ENCODE data around the gene UBALD1.
A peak's percentile ranks its signal among the peaks of the same experiment; 100 is the strongest.

DNA sequence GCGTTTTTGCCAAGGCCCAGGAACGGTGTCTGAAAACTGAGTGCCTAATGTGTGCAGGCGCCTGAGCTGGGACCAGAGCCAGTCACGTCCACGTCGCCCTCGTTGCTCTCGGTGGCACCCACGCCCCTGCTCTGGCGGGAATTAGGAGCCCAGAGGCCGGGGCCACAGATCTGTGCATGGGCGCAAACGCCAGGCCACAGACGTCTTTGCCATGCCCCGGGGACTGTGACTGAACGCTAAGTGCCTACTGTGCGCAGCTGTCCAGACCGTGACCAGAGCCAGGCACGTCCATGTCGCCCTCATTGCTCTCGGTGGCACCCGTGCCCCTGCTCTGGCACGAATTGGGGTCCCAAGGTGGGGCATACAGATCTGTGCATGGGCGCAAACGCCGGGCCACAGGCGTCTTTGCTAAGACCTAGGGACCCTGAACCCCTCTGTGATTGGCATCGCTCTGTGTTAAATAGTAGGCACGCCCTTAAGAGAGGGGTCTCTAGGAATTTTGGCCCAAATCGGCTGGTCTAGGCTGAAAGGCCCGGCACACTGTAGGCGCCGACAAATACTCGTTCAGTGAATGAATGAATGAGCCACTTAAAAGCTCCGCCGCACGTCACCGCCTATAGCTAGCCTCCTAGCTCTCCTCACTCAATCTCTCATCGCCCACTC, 827 bp upstream of the UBALD1 start:
- TF ChIP-seq NR3C1 (IDR thresholded peaks at IDR 0.05) (no peak), RNF2 (IDR thresholded peaks at IDR 0.05; ENCODE audit: borderline replicate concordance, low read depth) (no peak), POLR2A (IDR thresholded peaks at IDR 0.05; ENCODE audit: low read length) (peak; percentile 39; the same call in 1 of the 2 replicates), CTCF (IDR thresholded peaks at IDR 0.05) (no peak), KDM1A (IDR thresholded peaks at IDR 0.05; ENCODE audit: low read depth) (no peak), BHLHE40 (IDR thresholded peaks at IDR 0.05; ENCODE audit: low read depth, low read length) (no peak), REST (IDR thresholded peaks at IDR 0.05) (no peak), ZNF302 (CRISPR knock-in tag; IDR thresholded peaks at IDR 0.05) (no peak), EHMT2 (IDR thresholded peaks at IDR 0.05; ENCODE audit: low read depth) (no peak), MAFK (IDR thresholded peaks at IDR 0.05; ENCODE audit: partially characterized antibody) (no peak), FOXS1 (CRISPR knock-in tag; IDR thresholded peaks at IDR 0.05) (no peak), EP300 (IDR thresholded peaks at IDR 0.05) (no peak), TP53 (CRISPR knock-in tag; IDR thresholded peaks at IDR 0.05) (no peak; the same call in 1 of the 2 replicates)
- TF ChIP-seq, protein P1, sequence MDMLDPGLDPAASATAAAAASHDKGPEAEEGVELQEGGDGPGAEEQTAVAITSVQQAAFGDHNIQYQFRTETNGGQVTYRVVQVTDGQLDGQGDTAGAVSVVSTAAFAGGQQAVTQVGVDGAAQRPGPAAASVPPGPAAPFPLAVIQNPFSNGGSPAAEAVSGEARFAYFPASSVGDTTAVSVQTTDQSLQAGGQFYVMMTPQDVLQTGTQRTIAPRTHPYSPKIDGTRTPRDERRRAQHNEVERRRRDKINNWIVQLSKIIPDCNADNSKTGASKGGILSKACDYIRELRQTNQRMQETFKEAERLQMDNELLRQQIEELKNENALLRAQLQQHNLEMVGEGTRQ (IDR thresholded peaks at IDR 0.05): no peak
